ENCODE data around the gene IRS4.

Gene IRS4

GRCh38 chrX:108736509-108737479, at the start of gene IRS4:
Gene IRS4, minus strand, starts transcription at chrX:108736563.
- DNase-seq (ENCODE audit: low read depth in 3 of 3): no peak

GRCh38 chrX:108772549-108772948, 36.2 kb upstream of the IRS4 start:
- no peak for DNase-seq (ENCODE audit: low read depth in 3 of 3)

GRCh38 chrX:108763559-108763958, 27.2 kb upstream of the IRS4 start:
- no peak for DNase-seq (ENCODE audit: low read depth in 3 of 3)

- DNase-seq (ENCODE audit: low read depth in 3 of 3): no peak
Measured at GRCh38 chrX:108740299-108740774, 4.0 kb upstream of the IRS4 start.

- no peak for DNase-seq (ENCODE audit: low read depth in 3 of 3)
Measured at GRCh38 chrX:108737754-108738153, 1.4 kb upstream of the IRS4 start.

- no peak for DNase-seq (ENCODE audit: low read depth in 3 of 3)
Measured at GRCh38 chrX:108735679-108736508, 469 bp downstream of the IRS4 start.

- DNase-seq (ENCODE audit: low read depth in 3 of 3): no peak
Measured at GRCh38 chrX:108735091-108735678, 1.2 kb downstream of the IRS4 start.

GRCh38 chrX:108734426-108734825, 1.9 kb downstream of the IRS4 start:
- no peak for DNase-seq (ENCODE audit: low read depth in 3 of 3)

GRCh38 chrX:108732630-108733321, 3.6 kb downstream of the IRS4 start:
- DNase-seq (ENCODE audit: low read depth in 3 of 3): no peak

- no peak for DNase-seq (ENCODE audit: low read depth in 3 of 3)
Measured at GRCh38 chrX:108731153-108731552, 5.2 kb downstream of the IRS4 start.

- no peak for DNase-seq (ENCODE audit: low read depth in 3 of 3)
Measured at GRCh38 chrX:108726748-108727147, 9.6 kb downstream of the IRS4 start.

GRCh38 chrX:108722561-108722960, 13.8 kb downstream of the IRS4 start:
- no peak for DNase-seq (ENCODE audit: low read depth in 3 of 3)

- no peak for DNase-seq (ENCODE audit: low read depth in 3 of 3)
Measured at GRCh38 chrX:108712886-108713285, 23.5 kb downstream of the IRS4 start.

- no peak for DNase-seq (ENCODE audit: low read depth in 3 of 3)
Measured at GRCh38 chrX:108704839-108705238, 31.5 kb downstream of the IRS4 start.

- DNase-seq (ENCODE audit: low read depth in 3 of 3): no peak
Measured at GRCh38 chrX:108702530-108702929, 33.8 kb downstream of the IRS4 start.

- DNase-seq (ENCODE audit: low read depth in 3 of 3): no peak
Measured at GRCh38 chrX:108701633-108702032, 34.7 kb downstream of the IRS4 start.

- DNase-seq (ENCODE audit: low read depth in 3 of 3): no peak
Measured at GRCh38 chrX:108699368-108699767, 37.0 kb downstream of the IRS4 start.

- DNase-seq (ENCODE audit: low read depth in 3 of 3): no peak
Measured at GRCh38 chrX:108696690-108697089, 39.7 kb downstream of the IRS4 start.
